Measurements from ENCODE around the gene CLDN19.

CLDN19 gene

GRCh38 chr1:42765269-42765668 lies 25.2 kb upstream of the CLDN19 start:
- ATAC-seq: no peak
- no peak for TF ChIP-seq ZNF70 (CRISPR knock-in tag; IDR thresholded peaks at IDR 0.05)
- TF ChIP-seq BACH2 (CRISPR knock-in tag; IDR thresholded peaks at IDR 0.05; ENCODE audit: borderline replicate concordance): no peak
- TF ChIP-seq ZFP3 (CRISPR knock-in tag; IDR thresholded peaks at IDR 0.05): no peak

GRCh38 chr1:42762269-42762668 lies 22.2 kb upstream of the CLDN19 start:
- no peak for TF ChIP-seq ARNTL (CRISPR knock-in tag; IDR thresholded peaks at IDR 0.05; ENCODE audit: borderline replicate concordance, low read depth)
- no peak for TF ChIP-seq ZFP30 (CRISPR knock-in tag; IDR thresholded peaks at IDR 0.05)
- TF ChIP-seq ZNF70 (CRISPR knock-in tag; IDR thresholded peaks at IDR 0.05): no peak
- no peak for TF ChIP-seq OSR1 (CRISPR knock-in tag; IDR thresholded peaks at IDR 0.05)
- TF ChIP-seq ZNF565 (CRISPR knock-in tag; conservative IDR thresholded peaks at IDR 0.05; ENCODE audit: low read depth): no peak
- TF ChIP-seq, protein P1, sequence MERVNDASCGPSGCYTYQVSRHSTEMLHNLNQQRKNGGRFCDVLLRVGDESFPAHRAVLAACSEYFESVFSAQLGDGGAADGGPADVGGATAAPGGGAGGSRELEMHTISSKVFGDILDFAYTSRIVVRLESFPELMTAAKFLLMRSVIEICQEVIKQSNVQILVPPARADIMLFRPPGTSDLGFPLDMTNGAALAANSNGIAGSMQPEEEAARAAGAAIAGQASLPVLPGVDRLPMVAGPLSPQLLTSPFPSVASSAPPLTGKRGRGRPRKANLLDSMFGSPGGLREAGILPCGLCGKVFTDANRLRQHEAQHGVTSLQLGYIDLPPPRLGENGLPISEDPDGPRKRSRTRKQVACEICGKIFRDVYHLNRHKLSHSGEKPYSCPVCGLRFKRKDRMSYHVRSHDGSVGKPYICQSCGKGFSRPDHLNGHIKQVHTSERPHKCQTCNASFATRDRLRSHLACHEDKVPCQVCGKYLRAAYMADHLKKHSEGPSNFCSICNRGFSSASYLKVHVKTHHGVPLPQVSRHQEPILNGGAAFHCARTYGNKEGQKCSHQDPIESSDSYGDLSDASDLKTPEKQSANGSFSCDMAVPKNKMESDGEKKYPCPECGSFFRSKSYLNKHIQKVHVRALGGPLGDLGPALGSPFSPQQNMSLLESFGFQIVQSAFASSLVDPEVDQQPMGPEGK (CRISPR knock-in tag; IDR thresholded peaks at IDR 0.05; ENCODE audit: borderline replicate concordance): no peak
- TF ChIP-seq, protein P2, sequence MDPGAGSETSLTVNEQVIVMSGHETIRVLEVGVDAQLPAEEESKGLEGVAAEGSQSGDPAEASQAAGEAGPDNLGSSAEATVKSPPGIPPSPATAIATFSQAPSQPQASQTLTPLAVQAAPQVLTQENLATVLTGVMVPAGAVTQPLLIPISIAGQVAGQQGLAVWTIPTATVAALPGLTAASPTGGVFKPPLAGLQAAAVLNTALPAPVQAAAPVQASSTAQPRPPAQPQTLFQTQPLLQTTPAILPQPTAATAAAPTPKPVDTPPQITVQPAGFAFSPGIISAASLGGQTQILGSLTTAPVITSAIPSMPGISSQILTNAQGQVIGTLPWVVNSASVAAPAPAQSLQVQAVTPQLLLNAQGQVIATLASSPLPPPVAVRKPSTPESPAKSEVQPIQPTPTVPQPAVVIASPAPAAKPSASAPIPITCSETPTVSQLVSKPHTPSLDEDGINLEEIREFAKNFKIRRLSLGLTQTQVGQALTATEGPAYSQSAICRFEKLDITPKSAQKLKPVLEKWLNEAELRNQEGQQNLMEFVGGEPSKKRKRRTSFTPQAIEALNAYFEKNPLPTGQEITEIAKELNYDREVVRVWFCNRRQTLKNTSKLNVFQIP (CRISPR knock-in tag; IDR thresholded peaks at IDR 0.05; ENCODE audit: borderline replicate concordance, low read depth): no peak
- TF ChIP-seq ZFP3 (CRISPR knock-in tag; IDR thresholded peaks at IDR 0.05): no peak
- no peak for TF ChIP-seq CSRNP3 (CRISPR knock-in tag; IDR thresholded peaks at IDR 0.05)
- no peak for TF ChIP-seq SNAI2 (CRISPR knock-in tag; IDR thresholded peaks at IDR 0.05)
- TF ChIP-seq CREB5 (CRISPR knock-in tag; IDR thresholded peaks at IDR 0.05; ENCODE audit: low read depth): no peak
- TF ChIP-seq ISL1 (CRISPR knock-in tag; IDR thresholded peaks at IDR 0.05): no peak
- no peak for TF ChIP-seq TOX (CRISPR knock-in tag; IDR thresholded peaks at IDR 0.05; ENCODE audit: borderline replicate concordance)
- ATAC-seq: no peak

DNA sequence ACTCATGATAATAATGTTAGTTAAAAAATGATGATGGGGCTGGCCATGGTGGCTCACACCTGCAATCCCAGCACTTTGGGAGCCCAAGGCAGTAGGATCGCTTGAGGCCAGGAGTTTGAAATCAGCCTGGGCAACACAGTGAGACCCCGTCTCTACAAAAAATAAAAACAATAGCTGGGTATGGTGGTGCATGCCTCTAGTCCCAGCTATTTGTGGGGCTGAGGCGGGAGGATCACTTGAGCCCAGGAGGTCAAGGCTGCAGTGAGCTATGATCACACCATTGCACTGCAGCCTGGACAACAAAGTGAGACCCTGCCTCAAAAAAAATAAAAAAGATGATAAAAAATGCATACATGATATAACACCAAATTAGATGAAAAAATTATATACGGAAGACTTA lies 21.5 kb upstream of the CLDN19 start:
- no peak for ATAC-seq
- no peak for TF ChIP-seq PPARA (CRISPR knock-in tag; IDR thresholded peaks at IDR 0.05; ENCODE audit: borderline replicate concordance)
- no peak for TF ChIP-seq CSRNP3 (CRISPR knock-in tag; IDR thresholded peaks at IDR 0.05)
- no peak for TF ChIP-seq RARB (CRISPR knock-in tag; IDR thresholded peaks at IDR 0.05)
- TF ChIP-seq BACH2 (CRISPR knock-in tag; IDR thresholded peaks at IDR 0.05; ENCODE audit: borderline replicate concordance): no peak
- TF ChIP-seq ISL1 (CRISPR knock-in tag; IDR thresholded peaks at IDR 0.05): no peak
- TF ChIP-seq ZNF565 (CRISPR knock-in tag; conservative IDR thresholded peaks at IDR 0.05; ENCODE audit: low read depth): no peak

GRCh38 chr1:42759114-42759513 lies 19.1 kb upstream of the CLDN19 start:
- TF ChIP-seq RARB (CRISPR knock-in tag; IDR thresholded peaks at IDR 0.05) (no peak), ISL1 (CRISPR knock-in tag; IDR thresholded peaks at IDR 0.05) (no peak), TCF4 (CRISPR knock-in tag; IDR thresholded peaks at IDR 0.05; ENCODE audit: borderline replicate concordance) (no peak), ZNF565 (CRISPR knock-in tag; conservative IDR thresholded peaks at IDR 0.05; ENCODE audit: low read depth) (no peak), BACH2 (CRISPR knock-in tag; IDR thresholded peaks at IDR 0.05; ENCODE audit: borderline replicate concordance) (no peak), ZFP3 (CRISPR knock-in tag; IDR thresholded peaks at IDR 0.05) (no peak), ZFP30 (CRISPR knock-in tag; IDR thresholded peaks at IDR 0.05) (no peak), SNAI2 (CRISPR knock-in tag; IDR thresholded peaks at IDR 0.05) (no peak), CREB5 (CRISPR knock-in tag; IDR thresholded peaks at IDR 0.05; ENCODE audit: low read depth) (no peak), CSDC2 (CRISPR knock-in tag; IDR thresholded peaks at IDR 0.05) (no peak)
- TF ChIP-seq, protein P1 (CRISPR knock-in tag; IDR thresholded peaks at IDR 0.05; ENCODE audit: borderline replicate concordance): no peak
- ATAC-seq: no peak

Data from SK-N-SH treated with all-trans-retinoic acid at 6 μM for 48 hours (cell line).